Liver (tissue), 9 donors: Measurements from ENCODE around the gene SGCD. TPM values are rescaled to one million over a fixed set of nuclear protein-coding genes. Genes with fewer than 3 reads are reported as not detected.

ENCODE experiments used
- DNase-seq: peaks from one replicate; pipeline ENCODE4 v3.0.0-alpha.2; 2017; ENCODE audit warnings: low spot score
- H3K27ac ChIP-seq, 2 donors: one replicate each; pipeline ENCODE4 v1.7.0; 2013; ENCODE audit warnings: inconsistent platforms in 2 of 2, low read length in 2 of 2, control low read depth in 1 of 2, low read depth in 1 of 2, mild to moderate bottlenecking in 1 of 2
- H3K27me3 ChIP-seq, 4 donors: one replicate each; pipeline versions ENCODE4 v1.6.1 to v1.7.0; 2013; ENCODE audit warnings: low read length in 3 of 4, inconsistent platforms in 1 of 4, mild to moderate bottlenecking in 1 of 4, moderate library complexity in 1 of 4; ENCODE audit not compliant: control insufficient read depth in 4 of 4, insufficient read depth in 4 of 4
- H3K36me3 ChIP-seq, 4 donors: one replicate each; pipeline versions ENCODE4 v1.6.1 to v1.7.0; 2013; ENCODE audit warnings: low read length in 3 of 4, mild to moderate bottlenecking in 3 of 4, low read depth in 1 of 4, moderate library complexity in 1 of 4; ENCODE audit not compliant: control insufficient read depth in 4 of 4, insufficient read depth in 3 of 4
- H3K4me1 ChIP-seq, 4 donors: one replicate each; pipeline versions ENCODE4 v1.6.1 to v1.7.0; 2013; ENCODE audit warnings: low read length in 3 of 4, mild to moderate bottlenecking in 3 of 4, moderate library complexity in 1 of 4; ENCODE audit not compliant: control insufficient read depth in 4 of 4, insufficient read depth in 4 of 4
- H3K4me3 ChIP-seq, 3 donors: one replicate each; pipeline versions ENCODE4 v1.6.1 to v1.7.0; 2013; ENCODE audit warnings: low read length in 3 of 3, control low read depth in 1 of 3, low read depth in 1 of 3, mild to moderate bottlenecking in 1 of 3
- H3K9ac ChIP-seq, 2 donors: one replicate each; pipeline ENCODE4 v1.7.0; 2013; ENCODE audit warnings: low read length in 2 of 2, mild to moderate bottlenecking in 2 of 2, moderate library complexity in 2 of 2, control low read depth in 1 of 2, low read depth in 1 of 2
- H3K9me3 ChIP-seq, 4 donors: one replicate each; pipeline versions ENCODE4 v1.6.1 to v1.7.0; 2013; ENCODE audit warnings: low read length in 3 of 4; ENCODE audit not compliant: control insufficient read depth in 4 of 4
- ATF3 ChIP-seq: IDR thresholded peaks from 2 replicates; pipeline ENCODE4 v1.6.1; 2016; ENCODE audit warnings: antibody characterized with exemption
- CTCF ChIP-seq: fragments of 150-350 bp; IDR thresholded peaks from 2 replicates; pipeline ENCODE4 v1.5.1; 2017; ENCODE audit warnings: improper control_type of control experiment, low read depth, low read length; ENCODE audit not compliant: missing input control
- EGR1 ChIP-seq, 2 donors: IDR thresholded peaks; 2 replicates each; pipeline ENCODE4 v1.6.1; 2016 to 2018; ENCODE audit warnings: antibody characterized with exemption in 2 of 2, low read depth in 2 of 2
- FOXA1 ChIP-seq: IDR thresholded peaks from 2 replicates; pipeline ENCODE4 v1.6.1; 2016; ENCODE audit warnings: antibody characterized with exemption
- FOXA2 ChIP-seq: IDR thresholded peaks from 2 replicates; pipeline ENCODE4 v1.6.1; 2016; ENCODE audit warnings: antibody characterized with exemption
- GABPA ChIP-seq, 2 donors: IDR thresholded peaks in 1 of 2; conservative IDR thresholded peaks in 1 of 2; 2 replicates each; pipeline ENCODE4 v1.6.1; 2016; ENCODE audit warnings: antibody characterized with exemption in 2 of 2, mild to moderate bottlenecking in 1 of 2, moderate library complexity in 1 of 2
- HNF4A ChIP-seq, 2 donors: conservative IDR thresholded peaks; 2 replicates each; pipeline ENCODE4 v1.6.1; 2016; ENCODE audit warnings: antibody characterized with exemption in 2 of 2, mild to moderate bottlenecking in 2 of 2
- HNF4G ChIP-seq: IDR thresholded peaks from 2 replicates; pipeline ENCODE4 v1.6.1; 2016; ENCODE audit warnings: antibody characterized with exemption
- JUND ChIP-seq, 2 donors: IDR thresholded peaks; 2 replicates each; pipeline ENCODE4 v1.6.1; 2016; ENCODE audit warnings: antibody characterized with exemption in 2 of 2
- NR2F2 ChIP-seq: IDR thresholded peaks from 2 replicates; pipeline ENCODE4 v1.6.1; 2016; ENCODE audit warnings: antibody characterized with exemption
- RAD21 ChIP-seq, 2 donors: IDR thresholded peaks; 2 replicates each; pipeline ENCODE4 v1.6.1; 2016; ENCODE audit warnings: antibody characterized with exemption in 2 of 2, mild to moderate bottlenecking in 2 of 2
- REST ChIP-seq: IDR thresholded peaks from 2 replicates; pipeline ENCODE4 v1.6.1; 2016; ENCODE audit warnings: antibody characterized with exemption, mild to moderate bottlenecking
- RXRA ChIP-seq, 2 donors: IDR thresholded peaks; 2 replicates each; pipeline ENCODE4 v1.6.1; 2017 to 2018; ENCODE audit warnings: antibody characterized with exemption in 2 of 2, mild to moderate bottlenecking in 1 of 2
- SP1 ChIP-seq: IDR thresholded peaks from 2 replicates; pipeline ENCODE4 v1.6.1; 2018; ENCODE audit warnings: antibody characterized with exemption, mild to moderate bottlenecking
- TAF1 ChIP-seq: conservative IDR thresholded peaks from 2 replicates; pipeline ENCODE4 v1.6.1; 2016; ENCODE audit warnings: antibody characterized with exemption, mild to moderate bottlenecking
- YY1 ChIP-seq: IDR thresholded peaks from 2 replicates; pipeline ENCODE4 v1.6.1; 2016; ENCODE audit warnings: antibody characterized with exemption, mild to moderate bottlenecking
- ZBTB33 ChIP-seq: IDR thresholded peaks from 2 replicates; pipeline ENCODE4 v1.6.1; 2016; ENCODE audit warnings: antibody characterized with exemption
- WGBS: extraction: QIAGEN DNeasy Blood & Tissue Kit; methylation state at CpG from one replicate; pipeline ENCODE4 v1.1.7; 2013; 5-methylcytosine and 5-hydroxymethylcytosine counted together
- polyA plus RNA-seq, 2 donors: library from polyadenylated mRNA; stranded (reverse) in 1 of 2; unstranded in 1 of 2; fragments of 200-250 nt in 1 of 2; fragments of >200 nt in 1 of 2; fragmentation: Nextera tagmentation in 1 of 2; extraction: Ambion mirVana in 1 of 2; gene quantifications; one replicate each; pipeline versions ENCODE4 v1.2.1 to v1.2.3, GENCODE V29; 2013 to 2015
- total RNA-seq, 2 donors: library from RNA; depleted of rRNA; stranded (reverse); fragments of >200 nt; gene quantifications; one replicate each; pipeline ENCODE4 v1.2.3, GENCODE V29; 2014
- donor health status: healthy.
- donor health status: healthy.
- donor health status: healthy.
- donor health status: healthy.
- donor health status: healthy.

The SGCD gene
- total and polyA plus RNA-seq, 4 donors: 0.35 to 1.7 (median 1.0) TPM

- WGBS: 74% methylated on average over 3 of the region's 3 CpGs
- H3K4me3 ChIP-seq: no peak overlapping the region
- no peak for TF ChIP-seq RAD21 (IDR thresholded peaks at IDR 0.05)
- no peak for TF ChIP-seq NR2F2
- TF ChIP-seq GABPA (IDR thresholded peaks at IDR 0.05 in 1 of 2, conservative IDR thresholded peaks at IDR 0.05 in 1 of 2): no peak
- no peak for TF ChIP-seq FOXA2
- no peak for TF ChIP-seq TAF1
- no peak for TF ChIP-seq FOXA1
- no peak for TF ChIP-seq ATF3
- no peak for TF ChIP-seq HNF4A (conservative IDR thresholded peaks at IDR 0.05)
- no peak for TF ChIP-seq ZBTB33
- TF ChIP-seq EGR1 (IDR thresholded peaks at IDR 0.05; ENCODE audit: low read depth in 2 of 2): no peak
- no peak for TF ChIP-seq HNF4G
- no peak for TF ChIP-seq SP1
- TF ChIP-seq REST: no peak
- TF ChIP-seq RXRA (IDR thresholded peaks at IDR 0.05): no peak
- TF ChIP-seq CTCF: no peak
- no peak for TF ChIP-seq YY1
- no peak for TF ChIP-seq JUND (IDR thresholded peaks at IDR 0.05)
- H3K4me1 ChIP-seq: no peaks in the 10 kb centered on the region
- DNase-seq: no peak
- no peaks in the 10 kb centered on the region for H3K9me3 ChIP-seq
- no peak overlapping the region for H3K9ac ChIP-seq
- no peaks in the 10 kb centered on the region for H3K27me3 ChIP-seq
- peak overlapping the region in 1 of 2 donors; percentile 11 for H3K27ac ChIP-seq
- H3K36me3 ChIP-seq: no peaks in the 10 kb centered on the region
These were observed 313.8 kb downstream of the SGCD start for GRCh38 chr5:156640691-156641241.

GRCh38 chr5:156641686-156642085, 314.7 kb downstream of the SGCD start:
- WGBS: 88% methylated on average over 1 of the region's 1 CpG
- TF ChIP-seq SP1 (no peak), HNF4A (conservative IDR thresholded peaks at IDR 0.05) (no peak), FOXA1 (no peak), TAF1 (no peak), HNF4G (no peak), REST (no peak), CTCF (no peak), FOXA2 (no peak), NR2F2 (no peak), YY1 (no peak)

More at GRCh38 chr5:156641686-156642085, 314.7 kb downstream of the SGCD start:
- no peak overlapping the region for H3K27ac ChIP-seq
- H3K9ac ChIP-seq: no peak overlapping the region
- H3K9me3 ChIP-seq: no peaks in the 10 kb centered on the region
- no peaks in the 10 kb centered on the region for H3K4me1 ChIP-seq
- H3K27me3 ChIP-seq: no peaks in the 10 kb centered on the region
- H3K36me3 ChIP-seq: no peaks in the 10 kb centered on the region
- no peak for DNase-seq
- no peak overlapping the region for H3K4me3 ChIP-seq
